ENCODE results near the gene BCKDHB. TPM values are rescaled to one million over a fixed set of nuclear protein-coding genes. Genes with fewer than 3 reads are reported as not detected.

BCKDHB gene
- total and polyA plus RNA-seq, 2 of the 4 experiments (the other 2 are of a cell fraction) = 11.2 to 11.8 TPM

GRCh38 chr6:80287112-80287511, 180.6 kb downstream of the BCKDHB start:
- no peak overlapping the region for H2AK5ac ChIP-seq (ENCODE audit: low read depth, low read length)
- no peak overlapping the region for H3K14ac ChIP-seq (replicated peaks; ENCODE audit: low read depth, low read length)
- no peak overlapping the region for H3K9ac ChIP-seq (ENCODE audit: low read depth, low read length)
- in situ Hi-C loops (cut with MboI; ENCODE audit: low sequenced_read_pairs) = no loop called here
- intact Hi-C loops (cut with micrococcal nuclease) = no loop called here
- H4K91ac ChIP-seq (ENCODE audit: insufficient read depth, low read depth, low read length) = no peak overlapping the region; the same call in 1 of the 2 replicates
- no peak overlapping the region for H4K8ac ChIP-seq (ENCODE audit: low read depth in 2 of 2, low read length in 2 of 2)
- no peak overlapping the region for H2AK9ac ChIP-seq (replicated peaks; ENCODE audit: low read depth, low read length, poor library complexity)
- H3K79me1 ChIP-seq (ENCODE audit: low read depth in 1 of 2, low read length in 2 of 2) = no peaks in the 10 kb centered on the region
- no peaks in the 10 kb centered on the region for H4K20me1 ChIP-seq (ENCODE audit: insufficient read depth, low read length)
- H3K36me3 ChIP-seq (ENCODE audit: control insufficient read depth, insufficient read depth, low read length) = no peaks in the 10 kb centered on the region
- no peak overlapping the region for H3K23ac ChIP-seq (ENCODE audit: low read depth, low read length)
- BruUV-seq (replicated peaks) = no TSS peak
- H3K4me3 ChIP-seq (ENCODE audit: insufficient read depth, low read depth, low read length) = no peak overlapping the region
- H3K9me1 ChIP-seq (ENCODE audit: insufficient read depth, low read length) = no peaks in the 10 kb centered on the region
- no peak overlapping the region for H3K4me2 ChIP-seq (ENCODE audit: low read depth, low read length)
- ChIA-PET CTCF (interaction anchor here (0.7 kb wide), 1 partner anchor 796 kb away, joined by 3 read pairs; no protein-coding TSS in a partner anchor), POLR2A (ENCODE audit: unreplicated experiment) (no interaction called here)
- H3K4me1 ChIP-seq (ENCODE audit: control insufficient read depth, insufficient read depth, low read length) = no peaks in the 10 kb centered on the region
- H3K18ac ChIP-seq (ENCODE audit: low read depth, low read length) = no peak overlapping the region
- H3K27me3 ChIP-seq (ENCODE audit: control insufficient read depth, insufficient read depth, low read length) = no peaks in the 10 kb centered on the region
- dilution Hi-C loops (cut with HindIII; ENCODE audit: low sequenced_read_pairs, unreplicated experiment) = no loop called here
- no peak overlapping the region for H3K4ac ChIP-seq (ENCODE audit: low read depth, low read length)
- H3K9me3 ChIP-seq (ENCODE audit: control insufficient read depth, insufficient read depth, low read length) = no peaks in the 10 kb centered on the region
- no peak overlapping the region for H4K5ac ChIP-seq (ENCODE audit: low read depth, low read length)
- H2AFZ ChIP-seq (replicated peaks; ENCODE audit: low read length, poor library complexity) = no peak overlapping the region
- DNase-seq (no peak), ATAC-seq (ENCODE audit: low read depth) (no peak)
- no peak overlapping the region for H2BK20ac ChIP-seq (ENCODE audit: low read depth, low read length)
- no peak overlapping the region for H2BK15ac ChIP-seq (ENCODE audit: low read depth, low read length)
- no peak overlapping the region for H3K27ac ChIP-seq (ENCODE audit: insufficient read depth, low read length)
- no peak overlapping the region for H2BK120ac ChIP-seq (ENCODE audit: low read depth, low read length)
- H2BK5ac ChIP-seq (ENCODE audit: low read depth, low read length, poor library complexity, severe bottlenecking) = no peak overlapping the region
- H3K56ac ChIP-seq (ENCODE audit: extremely low read depth, insufficient read depth, low read length) = no peak overlapping the region
- TF ChIP-seq ELK1 (IDR thresholded peaks at IDR 0.05; ENCODE audit: borderline replicate concordance, low read depth, low read length) = no peak

Data from IMR-90 (cell line).